Measurements from ENCODE around the gene FBN2.

Gene FBN2

DNA sequence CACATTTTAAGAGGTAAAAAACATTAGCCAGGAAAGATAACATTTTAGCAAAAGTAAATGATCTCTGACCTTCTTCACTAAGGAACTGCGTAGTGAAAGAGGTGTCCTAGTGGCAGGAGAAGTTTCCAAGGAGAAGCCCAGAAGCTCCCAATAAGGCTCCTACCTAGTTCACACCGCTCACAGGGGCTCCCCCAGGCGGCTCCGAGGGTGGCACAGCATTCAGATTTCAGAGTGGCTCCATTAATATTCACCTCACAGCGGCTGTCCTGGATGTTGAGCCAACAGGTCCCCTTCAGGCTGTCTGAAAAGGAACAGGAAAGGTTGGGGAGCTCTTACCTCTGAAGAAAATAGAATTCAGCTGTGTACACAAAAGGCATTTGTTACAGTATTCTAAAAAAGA is 187.3 kb downstream of the FBN2 start:
- H3K27me3 ChIP-seq, result no peaks in the 10 kb centered on the region
- no peak overlapping the region for H3K4me3 ChIP-seq (ENCODE audit: low read depth, low read length)
- TF ChIP-seq CTCF (IDR thresholded peaks at IDR 0.05; ENCODE audit: low read depth, low read length), result no peak
- no peaks in the 10 kb centered on the region for H3K4me1 ChIP-seq
- no peaks in the 10 kb centered on the region for H3K36me3 ChIP-seq
- DNase-seq, result no peak
- H3K9me3 ChIP-seq, result no peaks in the 10 kb centered on the region

- no peaks in the 10 kb centered on the region for H3K4me1 ChIP-seq
- DNase-seq, result no peak
- H3K4me3 ChIP-seq (ENCODE audit: low read depth, low read length), result no peak overlapping the region
- H3K27me3 ChIP-seq, result no peaks in the 10 kb centered on the region
- no peak for TF ChIP-seq CTCF (IDR thresholded peaks at IDR 0.05; ENCODE audit: low read depth, low read length)
- H3K9me3 ChIP-seq, result no peaks in the 10 kb centered on the region; the same call in 1 of the 2 replicates
- H3K36me3 ChIP-seq, result no peaks in the 10 kb centered on the region
Observed at GRCh38 chr5:128349044-128349858, 188.8 kb downstream of the FBN2 start.

DNA sequence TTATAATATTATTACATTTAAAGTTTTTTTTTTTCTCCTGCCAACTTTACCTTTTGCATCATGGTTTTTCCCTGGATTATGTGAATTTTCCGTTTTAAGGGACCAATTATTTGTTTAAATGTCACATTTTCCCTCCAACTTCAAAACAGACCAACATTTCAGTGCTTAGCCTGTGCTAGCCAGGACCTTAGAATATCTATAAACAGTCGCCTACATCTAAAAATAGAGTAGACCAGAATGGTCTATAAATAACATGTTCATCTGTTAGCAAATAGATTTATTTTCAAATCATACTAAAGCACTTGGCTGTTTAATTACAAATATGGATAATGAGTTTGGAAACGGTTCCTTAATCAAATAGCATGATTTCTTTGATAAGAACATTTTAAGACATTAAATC is 192.0 kb downstream of the FBN2 start:
- no peaks in the 10 kb centered on the region for H3K4me1 ChIP-seq
- no peaks in the 10 kb centered on the region; the same call in 1 of the 2 replicates for H3K9me3 ChIP-seq
- no peak overlapping the region for H3K4me3 ChIP-seq (ENCODE audit: low read depth, low read length)
- H3K36me3 ChIP-seq, result no peaks in the 10 kb centered on the region
- no peaks in the 10 kb centered on the region for H3K27me3 ChIP-seq
- DNase-seq, result no peak
- TF ChIP-seq CTCF (IDR thresholded peaks at IDR 0.05; ENCODE audit: low read depth, low read length), result no peak

DNA sequence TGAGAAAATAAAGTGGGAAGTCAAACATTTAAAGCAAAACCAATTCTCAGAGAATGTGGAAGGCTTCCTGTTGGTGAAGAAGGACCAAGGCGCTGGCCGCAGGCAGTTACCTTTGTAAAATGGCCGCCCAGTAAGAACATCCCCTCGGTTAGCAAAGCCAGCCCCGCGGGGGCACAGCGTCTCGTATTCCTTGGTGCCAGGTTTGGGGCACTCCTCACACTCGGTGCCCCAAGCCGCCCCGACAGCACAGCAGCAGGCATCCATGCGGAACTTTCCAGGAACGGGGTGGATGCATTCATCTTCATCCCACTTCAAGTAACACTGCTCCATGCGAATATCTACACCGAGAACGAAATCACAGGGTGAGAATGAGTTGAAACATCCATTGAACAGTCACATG is 192.8 kb downstream of the FBN2 start:
- DNase-seq, result no peak

DNA sequence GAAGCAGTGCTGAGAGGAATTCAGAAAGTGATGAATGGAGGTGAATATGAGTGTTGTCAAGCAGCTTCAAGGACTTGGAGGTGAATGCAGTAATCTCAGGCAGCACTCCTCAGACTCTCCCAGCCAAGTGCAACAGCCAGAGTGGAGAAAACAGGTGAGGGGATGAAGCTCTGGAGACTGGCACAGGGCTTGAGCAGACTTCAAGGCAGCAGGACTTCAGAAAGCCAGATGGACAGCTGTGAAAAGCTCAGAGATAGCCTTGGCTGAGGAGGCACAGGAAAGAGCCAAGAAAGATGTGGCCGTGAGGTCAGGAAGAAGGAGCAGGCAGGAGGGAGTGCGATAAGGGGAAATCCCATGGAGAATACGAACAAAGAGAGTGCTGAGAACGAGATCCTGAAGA is 194.9 kb downstream of the FBN2 start:
- no peaks in the 10 kb centered on the region for H3K27me3 ChIP-seq
- TF ChIP-seq CTCF (IDR thresholded peaks at IDR 0.05; ENCODE audit: low read depth, low read length), result no peak
- H3K36me3 ChIP-seq, result no peaks in the 10 kb centered on the region
- H3K4me3 ChIP-seq (ENCODE audit: low read depth, low read length), result no peak overlapping the region
- no peaks in the 10 kb centered on the region; the same call in 1 of the 2 replicates for H3K9me3 ChIP-seq
- no peaks in the 10 kb centered on the region for H3K4me1 ChIP-seq
- DNase-seq, result no peak

More for the DNA sequence above, 192.8 kb downstream of the FBN2 start:
- no peak for TF ChIP-seq CTCF (IDR thresholded peaks at IDR 0.05; ENCODE audit: low read depth, low read length)
- no peaks in the 10 kb centered on the region for H3K27me3 ChIP-seq
- H3K36me3 ChIP-seq, result no peaks in the 10 kb centered on the region
- H3K4me3 ChIP-seq (ENCODE audit: low read depth, low read length), result no peak overlapping the region
- no peaks in the 10 kb centered on the region for H3K4me1 ChIP-seq
- no peaks in the 10 kb centered on the region; the same call in 1 of the 2 replicates for H3K9me3 ChIP-seq

GRCh38 chr5:128341056-128341455 is 197.0 kb downstream of the FBN2 start:
- Histone ChIP-seq H3K9me3 (no peaks in the 10 kb centered on the region; the same call in 1 of the 2 replicates), H3K4me3 (ENCODE audit: low read depth, low read length) (no peak overlapping the region), H3K27me3 (no peaks in the 10 kb centered on the region), H3K4me1 (no peaks in the 10 kb centered on the region), H3K36me3 (no peaks in the 10 kb centered on the region)
- no peak for DNase-seq
- TF ChIP-seq CTCF (IDR thresholded peaks at IDR 0.05; ENCODE audit: low read depth, low read length), result no peak

Measured in BE2C (cell line).